Heart right ventricle (tissue), 16 donors: ENCODE data around the gene RBBP4. TPM values are rescaled to one million over a fixed set of nuclear protein-coding genes. Genes with fewer than 3 reads are reported as not detected.

Source experiments
- ATAC-seq, 8 donors: fragments of 200-7000 bp; cut with Tn5 transposase; one replicate each; pipeline ENCODE4 v1.9.1; 2020; ENCODE audit warnings: mild to moderate bottlenecking in 8 of 8, moderate library complexity in 8 of 8, moderate number of reproducible peaks in 1 of 8
- DNase-seq, 2 donors: peaks; one replicate each; pipeline ENCODE4 v3.0.0-alpha.2; 2020
- H3K27ac ChIP-seq, 10 donors: fragments of 200-600 bp; sonication (generic) in 2 of 10; one replicate each; pipeline versions ENCODE4 v1.5.0 to v1.8.0; 2020 to 2022; ENCODE audit warnings: mild to moderate bottlenecking in 3 of 10
- H3K27me3 ChIP-seq, 7 donors: fragments of 200-600 bp; one replicate each; pipeline ENCODE4 v1.8.0; 2021 to 2022; ENCODE audit warnings: mild to moderate bottlenecking in 2 of 7
- H3K36me3 ChIP-seq, 9 donors: fragments of 200-600 bp; sonication (generic) in 1 of 9; one replicate each; pipeline versions ENCODE4 v1.5.0 to v1.8.0; 2020 to 2022; ENCODE audit warnings: mild to moderate bottlenecking in 2 of 9
- H3K4me1 ChIP-seq, 9 donors: fragments of 200-600 bp; sonication (generic) in 1 of 9; one replicate each; pipeline versions ENCODE4 v1.5.0 to v1.8.0; 2020 to 2022; ENCODE audit warnings: mild to moderate bottlenecking in 4 of 9
- H3K4me3 ChIP-seq, 10 donors: fragments of 200-600 bp; sonication (generic) in 2 of 10; one replicate each; pipeline versions ENCODE4 v1.5.0 to v1.8.0; 2020 to 2022; ENCODE audit warnings: mild to moderate bottlenecking in 7 of 10, moderate library complexity in 2 of 10
- H3K9me3 ChIP-seq, 11 donors: fragments of 200-600 bp in 10 of 11; sonication (generic) in 2 of 11; one replicate each; pipeline versions ENCODE4 v1.5.0 to v1.8.0; 2013 to 2022; ENCODE audit warnings: mild to moderate bottlenecking in 2 of 11, control low read depth in 1 of 11, moderate library complexity in 1 of 11
- WGBS, 2 donors: extraction: QIAGEN DNeasy Blood & Tissue Kit; methylation state at CpG; one replicate each; pipeline ENCODE4 v1.1.7; 2013; ENCODE audit warnings: inconsistent platforms in 1 of 2; 5-methylcytosine and 5-hydroxymethylcytosine counted together
- intact Hi-C, 10 donors: fragments of 100-400 bp; cut with DNase I; formaldehyde crosslinking; loops; one replicate each; pipeline versions ENCODE4 v1.11.1 to v1.14.2; 2022
- polyA plus RNA-seq, 2 donors: library from polyadenylated mRNA; stranded (reverse); fragments of 200-250 nt; gene quantifications; one replicate each; pipeline ENCODE4 v1.2.3, GENCODE V29; 2013
- total RNA-seq, 10 donors: library from RNA; stranded (reverse); fragmentation: NEBNext Ultra II Directional in 3 of 10; extraction: Animal tissue kit (Norgen Biotek cat#: 25700) in 3 of 10; gene quantifications; one replicate each; pipeline versions ENCODE4 v1.2.1 to v1.2.4, GENCODE V29; 2021 to 2023
- TF ChIP-seq, protein P1 (sequence below), 9 donors: fragments of 200-600 bp; sonication (generic) in 2 of 9; IDR thresholded peaks; one replicate each; pipeline versions ENCODE4 v1.5.0 to v1.8.0; 2021 to 2022; ENCODE audit warnings: antibody characterized with exemption in 9 of 9, mild to moderate bottlenecking in 5 of 9, moderate library complexity in 1 of 9
- donor health status: Arrhythmogenic right ventricular cardiomyopathy.
- donor health status: ischemic (EF 13 %, LVEDD 7.1; RV severe dilation, severe dysfunction).
- donor health status: healthy with polysubstance abuse.
- donor health status: DM: no; HTN: yes; CAD: no.
- donor health status: DM: no; HTN: no; CAD: no.
- donor health status: ischemic (EF 25% LVEDD 6.9; RV normal size, moderate dysfunction).
- donor health status: ischemic (EF 25% LVEDD 5.7; RV mildly dilated, moderate dysfunction).
- donor health status: healthy.
- donor health status: DM: yes; HTN: yes; CAD: no.
- donor health status: Ischemic cardiomyopathy.
- donor health status: ischemic (EF 35%, LVEDD 5.7; RV mildly dilated, moderate dysfunction).
- donor health status: nonischemic (EF 11% LVEDD 7.7; RV severe dilation, severe dysfunction).
- donor health status: DM: yes; HTN: yes; CAD: no.
- donor health status: PGD.
- donor health status: ischemic (EF 29% LVEDD 5.4; RV normal size, mild dysfunction).
- donor health status: nonischemic (EF 23%, LVEDD 6.1; RV moderate dilation, normal function).

RBBP4 gene
- total and polyA plus RNA-seq, 12 donors: 17.9 to 119 (median 109) TPM

DNA sequence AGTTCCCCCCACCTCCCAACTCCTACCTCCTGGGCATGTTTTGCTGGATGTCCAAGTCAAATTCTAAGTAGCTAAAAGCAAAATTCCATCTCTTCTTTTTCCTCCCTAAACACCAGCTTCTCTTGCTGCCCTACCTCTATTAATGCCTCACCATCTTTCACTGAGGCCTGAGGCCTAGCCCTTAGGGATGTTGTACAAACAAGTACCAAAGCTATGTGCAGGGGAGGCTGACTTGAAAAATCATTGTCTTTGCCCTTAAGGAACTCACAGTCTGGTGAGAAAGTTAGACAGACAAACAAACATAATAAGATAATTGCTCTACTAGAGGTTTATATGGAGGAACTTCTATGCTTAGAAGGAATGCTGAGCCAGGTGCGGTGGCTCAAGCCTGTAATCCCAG lies 76.9 kb downstream of the RBBP4 start:
- DNase-seq (no peak), ATAC-seq (no peak)
- Histone ChIP-seq H3K4me1 (peaks cover 6 to 21% (median 12%) of the 10 kb centered on the region in 9 donors), H3K27ac (no peak overlapping the region), H3K27me3 (no peaks in the 10 kb centered on the region), H3K4me3 (no peak overlapping the region), H3K36me3 (no peaks in the 10 kb centered on the region), H3K9me3 (no peaks in the 10 kb centered on the region)
- 100% methylated on average over 1 of the region's 1 CpG for WGBS, 2 donors
- intact Hi-C loops: no loop called here
- TF ChIP-seq, protein P1, sequence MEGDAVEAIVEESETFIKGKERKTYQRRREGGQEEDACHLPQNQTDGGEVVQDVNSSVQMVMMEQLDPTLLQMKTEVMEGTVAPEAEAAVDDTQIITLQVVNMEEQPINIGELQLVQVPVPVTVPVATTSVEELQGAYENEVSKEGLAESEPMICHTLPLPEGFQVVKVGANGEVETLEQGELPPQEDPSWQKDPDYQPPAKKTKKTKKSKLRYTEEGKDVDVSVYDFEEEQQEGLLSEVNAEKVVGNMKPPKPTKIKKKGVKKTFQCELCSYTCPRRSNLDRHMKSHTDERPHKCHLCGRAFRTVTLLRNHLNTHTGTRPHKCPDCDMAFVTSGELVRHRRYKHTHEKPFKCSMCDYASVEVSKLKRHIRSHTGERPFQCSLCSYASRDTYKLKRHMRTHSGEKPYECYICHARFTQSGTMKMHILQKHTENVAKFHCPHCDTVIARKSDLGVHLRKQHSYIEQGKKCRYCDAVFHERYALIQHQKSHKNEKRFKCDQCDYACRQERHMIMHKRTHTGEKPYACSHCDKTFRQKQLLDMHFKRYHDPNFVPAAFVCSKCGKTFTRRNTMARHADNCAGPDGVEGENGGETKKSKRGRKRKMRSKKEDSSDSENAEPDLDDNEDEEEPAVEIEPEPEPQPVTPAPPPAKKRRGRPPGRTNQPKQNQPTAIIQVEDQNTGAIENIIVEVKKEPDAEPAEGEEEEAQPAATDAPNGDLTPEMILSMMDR (IDR thresholded peaks at IDR 0.05): no peak

DNA sequence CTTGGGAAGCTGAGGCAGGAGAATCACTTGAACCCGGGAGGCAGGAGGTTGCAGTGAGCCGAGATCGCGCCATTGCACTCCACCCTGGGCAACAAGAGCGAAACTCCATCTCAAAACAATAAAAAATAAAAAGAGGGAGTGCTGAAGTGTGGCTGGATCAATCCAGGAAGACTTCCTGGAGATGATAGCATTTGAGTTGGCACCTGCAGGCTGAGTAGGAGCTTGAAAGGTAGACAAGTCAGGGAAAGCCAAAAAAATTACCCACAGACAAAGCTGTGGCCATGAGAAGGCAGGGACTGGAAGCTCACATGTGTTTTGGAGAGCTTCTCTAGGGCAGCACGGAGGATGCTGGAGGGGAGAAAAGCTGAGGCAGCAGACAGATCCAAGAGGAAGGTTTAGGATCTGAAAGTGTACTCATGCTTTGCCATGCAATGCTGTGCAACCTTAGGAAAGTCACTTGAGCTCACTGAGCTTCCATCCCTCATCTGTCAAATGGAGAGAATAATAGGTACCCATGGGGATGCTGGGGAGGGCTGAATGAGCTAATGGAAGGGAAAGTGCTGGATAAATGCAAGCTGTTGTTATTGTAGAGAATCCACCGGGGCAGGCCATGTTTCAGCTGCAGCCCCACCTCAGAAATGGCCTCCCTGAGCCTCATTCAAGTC lies 77.5 kb downstream of the RBBP4 start:
- no peak overlapping the region for H3K4me3 ChIP-seq
- ATAC-seq (no peak), DNase-seq (no peak)
- no peaks in the 10 kb centered on the region for H3K27me3 ChIP-seq
- WGBS, 2 donors: 89 to 90% methylated on average over 7 of the region's 7 CpGs
- TF ChIP-seq, protein P1 (IDR thresholded peaks at IDR 0.05): no peak
- no peaks in the 10 kb centered on the region for H3K36me3 ChIP-seq
- intact Hi-C loops: no loop called here
- peaks cover 6 to 21% (median 12%) of the 10 kb centered on the region in 9 donors for H3K4me1 ChIP-seq
- no peak overlapping the region for H3K27ac ChIP-seq
- H3K9me3 ChIP-seq: no peaks in the 10 kb centered on the region

DNA sequence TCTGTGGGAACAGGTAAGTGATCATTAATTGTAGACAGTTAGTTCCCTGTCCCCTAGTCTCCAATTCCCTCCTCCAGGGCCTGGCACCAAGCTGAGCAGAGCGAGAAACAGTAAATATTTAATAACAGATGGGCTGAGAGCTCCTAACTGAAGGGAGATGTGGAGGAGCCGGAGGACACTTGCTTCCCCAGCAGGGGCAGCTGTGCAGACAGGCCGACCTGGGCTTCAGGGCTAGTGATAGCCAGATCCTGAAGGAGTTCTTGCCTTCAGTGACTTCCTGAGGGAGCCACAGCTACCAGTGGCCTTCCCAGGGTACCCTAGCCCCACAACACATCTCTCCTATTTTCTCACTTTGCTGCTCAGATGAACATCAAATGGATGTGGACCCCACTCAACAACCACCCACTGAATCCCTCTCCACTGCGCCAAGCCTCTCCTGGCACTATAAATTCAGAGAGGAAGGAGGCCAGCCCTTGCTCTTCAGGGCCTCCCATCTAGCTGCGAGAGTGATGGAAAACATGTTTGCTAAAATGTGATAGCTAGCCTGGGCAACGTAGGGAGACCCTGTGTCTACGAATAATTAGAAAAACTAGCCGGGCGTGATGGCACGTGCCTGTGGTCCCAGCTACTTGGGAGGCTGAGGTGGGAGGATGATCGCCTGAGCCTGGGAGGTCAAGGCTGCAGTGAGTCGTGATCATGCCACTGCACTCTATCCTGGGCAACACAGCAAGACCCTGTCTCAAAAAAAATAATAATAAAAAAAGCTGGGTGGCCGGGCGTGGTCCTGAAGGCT lies 78.4 kb downstream of the RBBP4 start:
- DNase-seq: no peak
- 79 to 82% methylated on average over 14 of the region's 14 CpGs for WGBS, 2 donors
- peaks cover 6 to 21% (median 12%) of the 10 kb centered on the region in 9 donors for H3K4me1 ChIP-seq
- intact Hi-C loops: no loop called here
- TF ChIP-seq, protein P1 (IDR thresholded peaks at IDR 0.05): no peak
- no peaks in the 10 kb centered on the region for H3K9me3 ChIP-seq
- no peak overlapping the region for H3K4me3 ChIP-seq
- H3K36me3 ChIP-seq: no peaks in the 10 kb centered on the region
- ATAC-seq: peak in 1 of 8 donors; percentile 15
- H3K27ac ChIP-seq: no peak overlapping the region
- H3K27me3 ChIP-seq: no peaks in the 10 kb centered on the region

DNA sequence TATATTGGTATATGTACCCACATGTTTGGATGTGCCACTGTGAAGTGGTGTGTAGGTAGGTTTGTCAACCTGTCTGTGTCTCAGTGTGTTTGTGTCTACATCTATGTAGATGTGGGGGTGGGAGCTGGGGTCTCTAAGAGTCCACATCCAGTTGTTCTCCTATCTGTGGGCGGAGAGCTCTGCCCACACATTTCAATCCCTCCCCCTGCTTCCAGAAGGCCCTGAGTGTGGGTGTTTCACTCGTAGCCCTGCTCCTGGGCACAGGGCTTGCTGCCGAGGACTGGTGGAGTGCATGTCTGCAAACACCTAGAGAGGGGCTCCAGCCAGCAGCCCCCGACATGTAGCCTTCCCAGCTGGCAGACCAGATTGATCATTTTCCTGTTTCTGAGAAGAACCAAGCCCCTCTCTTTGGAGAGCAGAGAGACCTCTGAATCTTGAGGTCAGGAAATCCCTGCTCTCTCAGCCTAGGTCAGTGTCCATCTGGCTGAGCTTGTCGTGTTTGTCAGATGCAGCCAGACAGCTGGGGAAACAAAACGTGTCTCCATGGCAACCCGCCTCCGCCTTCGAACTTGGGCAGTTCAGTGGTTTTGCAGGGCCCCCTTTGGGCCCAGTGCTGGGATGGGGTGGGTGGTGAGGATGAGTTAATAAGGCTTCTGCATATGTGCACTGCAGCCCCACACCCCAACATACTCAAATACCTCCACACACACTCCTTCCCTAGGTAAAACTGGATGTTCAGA lies 82.7 kb downstream of the RBBP4 start:
- peak in 7 of 8 donors; percentile 31 to 77 (median 68) for ATAC-seq

More for the DNA sequence above, 82.7 kb downstream of the RBBP4 start:
- 55 to 62% methylated on average over 9 of the region's 9 CpGs for WGBS, 2 donors
- TF ChIP-seq, protein P1 (IDR thresholded peaks at IDR 0.05): no peak
- peaks cover 0 to 7% (median 0%) of the 10 kb centered on the region in 9 donors for H3K4me1 ChIP-seq
- intact Hi-C loops: no loop called here
- no peaks in the 10 kb centered on the region for H3K27me3 ChIP-seq
- H3K9me3 ChIP-seq: no peaks in the 10 kb centered on the region
- no peak overlapping the region for H3K27ac ChIP-seq
- H3K36me3 ChIP-seq: no peaks in the 10 kb centered on the region
- no peak overlapping the region for H3K4me3 ChIP-seq
- DNase-seq: peak in 1 of 2 donors; percentile 64
